GM12865 (cell line): Measurements from ENCODE around the gene EEF1AKMT2.

Experiments used
- DNase-seq: peaks from one replicate; pipeline ENCODE4 v3.0.0; 2010; ENCODE audit warnings: low read depth
- H3K4me3 ChIP-seq: 2 replicates; pipeline ENCODE4 v1.5.1; 2011; ENCODE audit warnings: mild to moderate bottlenecking, low read depth, low read length, control low read depth
- CTCF ChIP-seq: IDR thresholded peaks from 2 replicates; pipeline ENCODE4 v1.5.1; 2011; ENCODE audit warnings: low read length, control low read depth, low read depth, inconsistent platforms; ENCODE audit not compliant: insufficient read depth; ENCODE audit errors: missing control alignments

EEF1AKMT2 gene

GRCh38 chr10:124791547-124792348 is at the start of gene EEF1AKMT2:
EEF1AKMT2 (minus strand) TSS chr10:124791887; CDS start chr10:124791833, 54 bp downstream.
- peak; percentile 94 for DNase-seq
- H3K4me3 ChIP-seq = peak within 1 kb of the TSS; percentile 92
- TF ChIP-seq CTCF = no peak

- no peak for TF ChIP-seq CTCF
- no peak for DNase-seq
These were observed 46.0 kb upstream of the EEF1AKMT2 start for GRCh38 chr10:124837687-124838086.

GRCh38 chr10:124831116-124831515 is 39.4 kb upstream of the EEF1AKMT2 start:
- no peak overlapping the region for H3K4me3 ChIP-seq
- TF ChIP-seq CTCF = no peak
- DNase-seq = no peak

More at GRCh38 chr10:124837687-124838086, 46.0 kb upstream of the EEF1AKMT2 start:
- no peak overlapping the region for H3K4me3 ChIP-seq

GRCh38 chr10:124830445-124830844 is 38.8 kb upstream of the EEF1AKMT2 start:
- no peak for TF ChIP-seq CTCF
- no peak for DNase-seq
- H3K4me3 ChIP-seq = no peak overlapping the region

GRCh38 chr10:124829447-124830115 is 37.9 kb upstream of the EEF1AKMT2 start:
- TF ChIP-seq CTCF = no peak
- DNase-seq = no peak
- H3K4me3 ChIP-seq = no peak overlapping the region

- DNase-seq = peak; percentile 38
- peak; percentile 31 for TF ChIP-seq CTCF
These were observed 35.8 kb upstream of the EEF1AKMT2 start for GRCh38 chr10:124827474-124827873.

More at GRCh38 chr10:124827474-124827873, 35.8 kb upstream of the EEF1AKMT2 start:
- H3K4me3 ChIP-seq = no peak overlapping the region
